ENCODE measurements around the gene CNTNAP2. TPM values are rescaled to one million over a fixed set of nuclear protein-coding genes. Genes with fewer than 3 reads are reported as not detected.
A peak's percentile ranks its signal among the peaks of the same experiment; 100 is the strongest.
"Not testable (repeated sequence)": the region's sequence is repeated elsewhere in the genome, so short reads cannot be mapped to it uniquely, and the experiment has no call there.

CNTNAP2 gene
- total and polyA plus RNA-seq, 7 donors, result 0.60 to 2.4 (median 1.7) TPM

DNA sequence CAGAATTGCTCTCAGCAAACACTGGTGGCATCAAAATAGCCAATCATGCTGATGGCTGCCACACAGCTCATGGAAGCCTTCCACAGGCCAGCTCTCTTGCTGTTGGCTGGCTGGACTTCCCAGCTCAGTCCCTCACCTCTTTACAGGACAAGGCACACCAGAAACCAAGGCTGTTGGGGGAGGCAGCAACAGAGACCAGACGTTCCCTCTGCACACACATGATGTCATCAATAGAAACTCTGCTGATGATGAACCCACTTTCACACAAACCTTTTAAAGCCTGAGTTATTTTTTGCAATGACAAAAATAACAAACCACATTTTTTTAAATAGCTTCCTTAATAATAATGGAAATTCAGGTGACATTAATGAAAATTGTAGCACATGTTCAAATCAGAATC lies 2173.0 kb downstream of the CNTNAP2 start:
- no peak for DNase-seq
- Histone ChIP-seq H3K4me1 (no peaks in the 10 kb centered on the region), H3K27ac (no peak overlapping the region), H3K27me3 (no peaks in the 10 kb centered on the region), H3K36me3 (no peaks in the 10 kb centered on the region), H3K4me3 (no peak overlapping the region), H3K9me3 (no peaks in the 10 kb centered on the region)
- TF ChIP-seq POLR2A (IDR thresholded peaks at IDR 0.05), result no peak
- no peak for TF ChIP-seq POLR2AphosphoS5 (IDR thresholded peaks at IDR 0.05)
- TF ChIP-seq EP300 (IDR thresholded peaks at IDR 0.05), result no peak
- TF ChIP-seq, protein P1, sequence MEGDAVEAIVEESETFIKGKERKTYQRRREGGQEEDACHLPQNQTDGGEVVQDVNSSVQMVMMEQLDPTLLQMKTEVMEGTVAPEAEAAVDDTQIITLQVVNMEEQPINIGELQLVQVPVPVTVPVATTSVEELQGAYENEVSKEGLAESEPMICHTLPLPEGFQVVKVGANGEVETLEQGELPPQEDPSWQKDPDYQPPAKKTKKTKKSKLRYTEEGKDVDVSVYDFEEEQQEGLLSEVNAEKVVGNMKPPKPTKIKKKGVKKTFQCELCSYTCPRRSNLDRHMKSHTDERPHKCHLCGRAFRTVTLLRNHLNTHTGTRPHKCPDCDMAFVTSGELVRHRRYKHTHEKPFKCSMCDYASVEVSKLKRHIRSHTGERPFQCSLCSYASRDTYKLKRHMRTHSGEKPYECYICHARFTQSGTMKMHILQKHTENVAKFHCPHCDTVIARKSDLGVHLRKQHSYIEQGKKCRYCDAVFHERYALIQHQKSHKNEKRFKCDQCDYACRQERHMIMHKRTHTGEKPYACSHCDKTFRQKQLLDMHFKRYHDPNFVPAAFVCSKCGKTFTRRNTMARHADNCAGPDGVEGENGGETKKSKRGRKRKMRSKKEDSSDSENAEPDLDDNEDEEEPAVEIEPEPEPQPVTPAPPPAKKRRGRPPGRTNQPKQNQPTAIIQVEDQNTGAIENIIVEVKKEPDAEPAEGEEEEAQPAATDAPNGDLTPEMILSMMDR (IDR thresholded peaks at IDR 0.05), result no peak
- intact Hi-C loops (cut with DNase I), result no loop called here
- 31 to 35% methylated on average over 1 of the region's 1 CpG for WGBS, 2 donors

DNA sequence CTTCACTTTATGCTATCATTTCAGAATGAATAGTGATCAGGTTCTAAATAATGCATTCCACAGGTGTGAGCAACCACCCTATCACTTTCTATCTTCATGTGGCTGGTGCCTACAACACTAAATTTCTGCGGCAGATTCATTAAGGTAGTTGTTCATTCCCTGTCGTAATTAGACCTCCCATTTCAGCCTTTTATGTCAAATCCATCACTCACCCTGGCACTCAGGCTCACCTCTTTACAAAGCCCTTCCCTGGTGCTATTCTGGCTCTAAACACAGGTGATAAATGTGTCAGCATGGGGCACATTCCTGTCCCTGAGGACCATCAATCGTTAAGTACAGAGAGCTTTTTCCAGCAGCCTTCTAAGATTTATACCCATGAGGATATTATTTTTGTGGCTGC lies 2173.9 kb downstream of the CNTNAP2 start:
- no peaks in the 10 kb centered on the region for H3K27me3 ChIP-seq
- WGBS, 2 donors, result 69 to 84% methylated on average over 3 of the region's 3 CpGs
- no peaks in the 10 kb centered on the region for H3K4me1 ChIP-seq
- TF ChIP-seq POLR2AphosphoS5 (IDR thresholded peaks at IDR 0.05) (no peak), EP300 (IDR thresholded peaks at IDR 0.05) (no peak), POLR2A (IDR thresholded peaks at IDR 0.05) (no peak)
- TF ChIP-seq, protein P1 (IDR thresholded peaks at IDR 0.05), result no peak
- no peak overlapping the region for H3K27ac ChIP-seq
- H3K9me3 ChIP-seq, result no peaks in the 10 kb centered on the region
- no peaks in the 10 kb centered on the region for H3K36me3 ChIP-seq
- no peak overlapping the region for H3K4me3 ChIP-seq
- intact Hi-C loops (cut with DNase I), result no loop called here
- DNase-seq, result no peak

DNA sequence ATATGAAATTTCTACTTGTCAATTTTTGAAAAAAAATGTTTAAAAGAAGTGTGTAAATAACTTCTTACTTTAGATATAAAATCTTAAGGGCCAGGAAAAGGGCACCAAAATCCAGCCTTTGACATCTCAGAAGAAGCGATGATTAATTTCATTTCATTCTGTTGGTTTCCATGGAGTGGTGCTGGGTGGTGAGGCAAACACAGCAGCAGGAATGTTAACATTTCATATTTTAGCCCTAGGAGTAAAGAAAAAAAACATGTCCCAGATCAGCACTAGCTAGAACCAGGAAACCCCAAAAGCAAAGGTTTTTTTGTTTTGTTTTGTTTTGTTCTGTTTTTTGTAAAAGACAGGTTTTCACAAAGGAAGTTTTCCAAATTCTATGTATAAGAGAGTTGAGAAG lies 2175.2 kb downstream of the CNTNAP2 start:
- 95 to 99% methylated on average over 1 of the region's 1 CpG for WGBS, 2 donors
- no peak for TF ChIP-seq POLR2AphosphoS5 (IDR thresholded peaks at IDR 0.05)
- TF ChIP-seq POLR2A (IDR thresholded peaks at IDR 0.05), result no peak
- no peak for TF ChIP-seq EP300 (IDR thresholded peaks at IDR 0.05)
- TF ChIP-seq, protein P1 (IDR thresholded peaks at IDR 0.05), result no peak
- DNase-seq, result no peak
- intact Hi-C loops (cut with DNase I), result no loop called here
- Histone ChIP-seq H3K9me3 (no peaks in the 10 kb centered on the region), H3K36me3 (no peaks in the 10 kb centered on the region), H3K4me1 (no peaks in the 10 kb centered on the region), H3K27ac (peak overlapping the region in 1 of 4 donors; percentile 34), H3K4me3 (no peak overlapping the region), H3K27me3 (no peaks in the 10 kb centered on the region)

DNA sequence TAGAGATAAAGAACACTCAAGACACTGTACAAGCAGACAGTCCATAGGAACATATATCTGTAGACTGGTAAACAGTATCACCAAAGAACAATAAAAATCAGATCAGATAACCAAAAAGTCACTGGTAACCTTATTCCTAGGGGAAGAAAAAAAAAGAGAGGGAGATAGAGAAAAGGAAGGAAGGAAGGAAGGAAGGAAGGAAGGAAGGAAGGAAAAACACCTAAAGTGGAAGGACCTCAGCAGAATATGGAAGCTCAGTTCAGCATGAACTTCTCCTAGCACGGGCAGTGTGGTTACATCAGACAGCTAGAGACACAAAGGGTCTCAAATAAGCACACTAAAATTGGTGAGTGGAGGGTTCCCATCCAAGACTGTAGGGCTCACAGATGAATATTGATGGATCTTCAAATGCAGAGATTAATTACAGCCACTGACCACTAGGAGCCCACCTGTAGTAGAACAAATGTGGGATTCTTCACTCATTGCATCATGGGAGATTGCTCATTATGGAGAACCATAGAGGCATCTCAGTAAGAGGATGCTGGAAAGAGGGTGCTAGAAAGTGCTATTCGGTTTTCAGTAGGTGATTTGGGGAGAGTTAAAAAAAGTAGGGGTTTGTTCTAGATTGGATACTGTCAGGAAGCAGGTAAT lies 2180.5 kb downstream of the CNTNAP2 start:
- H3K4me1 ChIP-seq, result no peaks in the 10 kb centered on the region
- H3K9me3 ChIP-seq, result no peaks in the 10 kb centered on the region
- H3K27me3 ChIP-seq, result no peaks in the 10 kb centered on the region
- intact Hi-C loops (cut with DNase I), result no loop called here
- no peaks in the 10 kb centered on the region for H3K36me3 ChIP-seq
- TF ChIP-seq POLR2A (IDR thresholded peaks at IDR 0.05) (no peak), EP300 (IDR thresholded peaks at IDR 0.05) (no peak), POLR2AphosphoS5 (IDR thresholded peaks at IDR 0.05) (no peak)
- TF ChIP-seq, protein P1 (IDR thresholded peaks at IDR 0.05), result no peak
- H3K4me3 ChIP-seq, result no peak overlapping the region
- WGBS, 2 donors, result 89 to 92% methylated on average over 2 of the region's 2 CpGs
- no peak for DNase-seq
- H3K27ac ChIP-seq, result no peak overlapping the region

DNA sequence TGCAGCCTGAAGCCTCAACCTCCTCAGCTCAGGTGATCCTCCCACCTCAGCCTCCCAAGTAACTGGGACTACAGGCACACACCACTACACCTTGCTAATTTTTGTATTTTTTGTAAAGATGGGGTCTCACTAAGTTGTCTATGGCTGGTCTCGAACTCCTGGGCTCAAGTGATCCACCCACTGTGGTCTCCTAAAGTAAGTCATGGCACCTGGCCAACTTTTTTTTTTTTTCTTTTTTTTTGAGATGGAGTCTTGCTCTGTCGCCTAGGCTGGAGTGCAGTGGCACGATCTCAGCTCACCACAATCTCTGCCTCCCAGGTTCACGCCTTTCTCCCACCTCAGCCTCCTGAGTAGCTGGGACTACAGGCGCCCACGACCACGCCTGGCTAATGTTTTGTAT lies 2182.2 kb downstream of the CNTNAP2 start:
- H3K4me3 ChIP-seq; DNase-seq; intact Hi-C loops (cut with DNase I); H3K27me3 ChIP-seq; H3K27ac ChIP-seq; H3K36me3 ChIP-seq; H3K9me3 ChIP-seq; H3K4me1 ChIP-seq: not testable (repeated sequence)
- WGBS, 2 donors, result 89 to 95% methylated on average over 7 of the region's 7 CpGs
